HEK293 (cell line): ENCODE results near the gene DISP3.

Experiments used
- CTCF ChIP-seq: fragments of 450-650 bp; formaldehyde crosslinking; IDR thresholded peaks from 2 replicates; pipeline ENCODE4 v1.5.1; 2016; ENCODE audit warnings: missing biosample characterization, missing genetic modification characterization
- GFI1B ChIP-seq: fragments of 450-650 bp; formaldehyde crosslinking; IDR thresholded peaks from 2 replicates; pipeline ENCODE4 v1.5.1; 2016; ENCODE audit warnings: missing biosample characterization, missing genetic modification characterization
- INSM2 ChIP-seq: fragments of 450-650 bp; formaldehyde crosslinking; IDR thresholded peaks from 2 replicates; pipeline ENCODE4 v1.5.1; 2016; ENCODE audit warnings: missing biosample characterization, missing genetic modification characterization
- ZBTB17 ChIP-seq: fragments of 450-650 bp; formaldehyde crosslinking; IDR thresholded peaks from 2 replicates; pipeline ENCODE4 v1.5.1; 2016; ENCODE audit warnings: missing biosample characterization, missing genetic modification characterization
- ZBTB49 ChIP-seq: fragments of 450-650 bp; formaldehyde crosslinking; IDR thresholded peaks from 2 replicates; pipeline ENCODE4 v1.5.1; 2016; ENCODE audit warnings: missing biosample characterization, missing genetic modification characterization, low read depth
- ZNF132 ChIP-seq: fragments of 450-650 bp; formaldehyde crosslinking; IDR thresholded peaks from 2 replicates; pipeline ENCODE4 v1.5.1; 2017; ENCODE audit warnings: missing biosample characterization, missing genetic modification characterization, borderline replicate concordance
- ZNF26 ChIP-seq: fragments of 450-650 bp; formaldehyde crosslinking; IDR thresholded peaks from 2 replicates; pipeline ENCODE4 v1.5.1; 2016; ENCODE audit warnings: missing biosample characterization, missing genetic modification characterization
- ZNF362 ChIP-seq: fragments of 450-650 bp; formaldehyde crosslinking; IDR thresholded peaks from 2 replicates; pipeline ENCODE4 v1.5.1; 2016; ENCODE audit warnings: missing biosample characterization, missing genetic modification characterization
- ZNF623 ChIP-seq: fragments of 450-650 bp; formaldehyde crosslinking; IDR thresholded peaks from 2 replicates; pipeline ENCODE4 v1.5.1; 2016; ENCODE audit warnings: missing biosample characterization, missing genetic modification characterization

- TF ChIP-seq INSM2 (tag by site-specific recombination) (no peak), CTCF (tag by site-specific recombination) (no peak), ZBTB17 (tag by site-specific recombination) (no peak), ZNF26 (no peak), ZNF362 (no peak), ZNF623 (no peak), ZBTB49 (tag by site-specific recombination) (no peak), ZNF132 (no peak), GFI1B (tag by site-specific recombination) (no peak)
Observed at GRCh38 chr1:11518016-11518701, 39.2 kb downstream of the DISP3 start.
